GM18951 (cell line): ENCODE measurements around the gene TMEM119.
A peak's percentile ranks its signal among the peaks of the same experiment; 100 is the strongest.
"Not testable (repeated sequence)": the region's sequence is repeated elsewhere in the genome, so short reads cannot be mapped to it uniquely, and the experiment has no call there.

Experiments used
- POLR2A ChIP-seq: IDR thresholded peaks from 4 replicates; pipeline ENCODE4 v1.6.1; 2011; ENCODE audit warnings: mild to moderate bottlenecking; ENCODE audit not compliant: insufficient read length, insufficient read depth; ENCODE audit errors: extremely low read depth
- in situ Hi-C: fragments of 300-500 bp; cut with MboI; formaldehyde crosslinking; loops from one replicate; pipeline ENCODE4 v1.12.0; 2022; ENCODE audit warnings: low sequenced_read_pairs, mixed read lengths, inconsistent platforms; ENCODE audit not compliant: unreplicated experiment

The TMEM119 gene

DNA sequence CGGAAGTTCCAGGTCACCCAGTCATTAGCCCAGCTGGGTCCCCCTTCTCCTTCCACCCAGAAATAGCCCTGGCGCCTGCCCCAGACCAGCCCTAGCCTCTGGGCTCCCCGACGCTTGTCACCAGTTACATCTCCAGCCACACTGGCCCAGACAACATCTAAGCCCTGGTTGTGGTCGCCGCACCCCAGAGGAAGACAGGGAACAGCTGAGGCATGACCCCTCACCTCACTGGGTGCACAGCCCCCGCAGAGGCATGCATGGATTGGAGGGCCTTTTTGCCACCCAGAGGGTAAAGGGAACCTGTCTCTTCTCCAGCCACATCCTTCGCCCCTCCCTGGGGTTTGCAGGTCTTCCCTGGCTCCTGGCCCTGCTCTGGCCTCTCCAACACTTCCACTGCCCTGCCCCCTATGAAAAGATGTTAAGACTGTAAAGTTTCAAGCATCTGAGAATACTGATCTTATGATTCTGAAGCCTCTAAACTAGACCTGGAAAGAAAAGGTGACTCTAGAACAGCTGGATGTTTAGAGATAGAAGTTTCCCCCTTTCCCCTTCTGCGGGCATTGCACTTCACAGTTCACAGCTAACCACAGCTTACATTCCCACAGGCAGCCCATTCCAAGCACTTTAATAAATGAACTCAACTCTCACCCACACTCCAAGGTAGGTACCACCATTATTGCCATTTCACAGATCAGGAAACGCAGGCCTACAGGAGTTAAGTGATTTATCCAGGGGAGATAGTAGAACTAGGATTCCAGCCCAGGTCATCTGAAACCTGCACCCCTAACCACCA lies 14.7 kb downstream of the TMEM119 start:
- TF ChIP-seq POLR2A = no peak

DNA sequence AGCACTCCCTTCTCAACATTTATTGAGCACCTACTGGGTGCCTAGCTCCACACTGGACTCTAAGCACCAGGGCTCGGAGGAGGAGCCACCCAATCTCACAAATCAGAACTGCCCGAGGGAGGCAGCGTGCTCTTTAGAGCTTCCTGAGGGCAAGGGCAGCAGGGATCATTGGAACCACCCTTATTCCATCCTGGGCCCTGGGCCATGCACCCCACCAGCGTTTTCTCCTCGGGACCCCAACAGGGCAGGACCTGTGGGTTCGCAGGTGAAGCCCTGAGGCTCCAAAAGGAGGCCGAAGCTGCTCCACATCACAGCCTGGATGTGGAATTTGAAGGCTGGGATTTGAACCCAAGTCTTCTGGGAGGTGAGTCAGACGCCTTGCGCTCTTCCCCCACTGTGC lies 15.4 kb downstream of the TMEM119 start:
- no peak for TF ChIP-seq POLR2A

More for the DNA sequence above, 14.7 kb downstream of the TMEM119 start:
- in situ Hi-C loops = no loop called here

DNA sequence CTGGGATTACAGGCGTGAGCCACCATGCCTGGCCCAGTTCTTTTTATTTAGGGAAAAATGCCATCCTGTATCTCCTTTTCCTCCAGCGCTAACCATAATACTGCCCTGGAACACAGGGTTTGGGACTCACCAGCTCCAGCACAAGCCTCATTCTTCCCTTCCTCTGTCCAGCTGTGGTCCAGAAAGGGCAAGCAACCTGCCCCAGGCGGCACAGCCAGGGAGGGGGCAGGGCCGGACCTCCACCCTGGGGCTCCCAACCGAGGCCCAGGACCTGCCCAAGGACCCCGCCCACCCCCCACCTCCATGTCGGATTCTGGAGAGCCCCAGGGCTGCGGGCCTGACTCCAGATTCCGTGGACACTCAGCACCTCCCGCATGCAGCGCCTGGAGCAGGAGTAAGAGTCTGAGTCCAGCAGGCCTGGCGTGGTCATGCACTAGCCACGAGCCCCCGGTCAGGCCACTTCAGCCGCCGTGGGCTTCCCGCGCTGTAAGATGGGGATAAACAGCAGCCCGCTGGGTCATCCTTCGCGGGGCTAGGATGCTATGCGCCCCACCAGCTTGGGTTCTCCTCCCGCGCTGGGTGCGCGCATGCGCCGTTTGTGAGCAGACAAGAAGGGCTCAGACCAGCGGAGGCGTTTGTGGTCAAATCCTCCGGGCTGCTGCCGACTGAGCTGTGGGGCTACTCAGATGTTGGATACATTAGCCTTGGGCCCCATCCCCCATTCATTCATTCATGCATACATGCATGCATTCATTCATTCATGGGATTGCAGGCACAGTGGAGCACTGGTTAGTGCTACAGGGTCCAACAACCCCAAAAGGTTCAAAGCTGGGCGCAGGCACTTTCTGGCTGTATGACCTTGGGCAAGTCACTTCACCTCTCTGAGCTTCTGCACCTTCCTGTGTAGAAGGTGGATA lies 16.3 kb downstream of the TMEM119 start:
- in situ Hi-C loops = no loop called here
- TF ChIP-seq POLR2A = no peak

More for the DNA sequence above, 15.4 kb downstream of the TMEM119 start:
- in situ Hi-C loops = no loop called here

DNA sequence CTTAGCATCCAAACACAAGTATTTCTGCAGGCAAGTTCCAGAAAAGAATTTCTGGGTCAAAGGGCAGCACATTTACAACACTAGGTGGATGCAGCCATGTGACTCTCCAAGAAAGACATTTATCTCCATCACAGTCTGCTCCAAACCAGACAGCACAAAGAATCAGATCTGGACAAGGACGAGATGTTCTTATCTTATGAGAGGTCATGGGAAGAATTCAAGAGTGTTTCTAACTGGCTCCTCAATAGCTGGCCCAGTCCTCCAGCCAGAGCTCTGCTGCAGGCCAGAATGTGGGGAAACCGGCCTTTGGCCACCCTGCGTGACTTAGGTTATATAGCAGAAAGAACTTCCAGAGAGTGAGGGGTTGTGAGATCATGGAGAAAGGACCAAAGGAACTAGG lies 17.4 kb downstream of the TMEM119 start:
- in situ Hi-C loops = no loop called here

DNA sequence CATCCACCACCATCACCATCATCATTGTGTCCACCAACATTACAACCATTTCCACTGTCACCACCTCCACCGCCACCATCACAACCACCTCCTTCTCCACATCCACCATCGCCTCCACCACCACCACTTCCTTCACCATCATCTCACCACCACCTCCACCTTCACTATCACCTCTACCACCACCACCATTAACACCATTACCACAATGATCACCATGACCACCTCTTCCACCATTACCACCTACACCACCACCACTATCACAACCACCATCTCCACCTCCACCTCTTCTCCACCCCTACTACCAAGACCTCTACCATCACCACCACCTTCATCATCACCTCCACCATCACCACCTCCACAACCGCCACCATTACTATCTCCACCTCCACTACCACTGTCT lies 19.1 kb downstream of the TMEM119 start:
- no peak for TF ChIP-seq POLR2A
- in situ Hi-C loops = no loop called here

More for the DNA sequence above, 17.4 kb downstream of the TMEM119 start:
- TF ChIP-seq POLR2A = no peak

DNA sequence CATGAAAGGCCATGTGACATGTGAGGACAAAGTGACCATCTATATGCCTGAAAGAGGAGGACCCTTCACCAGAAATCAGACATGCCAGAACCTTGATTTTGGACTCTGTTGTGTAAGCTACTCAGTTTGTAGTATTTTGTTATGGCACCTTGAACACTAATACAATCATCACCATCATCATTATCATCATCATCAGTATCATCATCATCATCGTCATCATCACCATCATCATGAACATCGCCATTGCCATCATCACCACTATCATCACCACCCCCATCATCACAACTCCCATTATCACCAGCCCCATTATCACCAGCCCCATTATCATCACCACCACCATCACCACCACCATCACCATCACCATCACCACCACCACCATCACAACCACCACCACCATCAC lies 19.6 kb downstream of the TMEM119 start:
- no peak for TF ChIP-seq POLR2A
- in situ Hi-C loops = no loop called here

DNA sequence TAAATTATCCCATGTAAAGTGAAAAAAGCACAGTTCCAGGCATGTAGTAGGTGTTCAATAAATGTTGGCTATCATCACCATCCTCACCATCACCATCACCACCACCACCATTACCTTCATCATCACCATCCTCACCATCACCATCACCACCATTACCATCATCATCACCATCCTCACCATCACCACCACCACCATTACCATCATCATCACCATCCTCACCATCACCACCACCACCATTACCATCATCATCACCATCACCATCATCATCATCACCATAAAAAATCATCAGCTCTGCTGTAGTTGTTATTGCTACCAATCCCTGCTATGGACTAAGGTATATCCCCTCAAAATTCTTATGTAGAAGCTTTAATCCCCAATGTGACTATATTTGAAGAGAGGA lies 20.4 kb downstream of the TMEM119 start:
- in situ Hi-C loops = no loop called here
- TF ChIP-seq POLR2A = no peak

DNA sequence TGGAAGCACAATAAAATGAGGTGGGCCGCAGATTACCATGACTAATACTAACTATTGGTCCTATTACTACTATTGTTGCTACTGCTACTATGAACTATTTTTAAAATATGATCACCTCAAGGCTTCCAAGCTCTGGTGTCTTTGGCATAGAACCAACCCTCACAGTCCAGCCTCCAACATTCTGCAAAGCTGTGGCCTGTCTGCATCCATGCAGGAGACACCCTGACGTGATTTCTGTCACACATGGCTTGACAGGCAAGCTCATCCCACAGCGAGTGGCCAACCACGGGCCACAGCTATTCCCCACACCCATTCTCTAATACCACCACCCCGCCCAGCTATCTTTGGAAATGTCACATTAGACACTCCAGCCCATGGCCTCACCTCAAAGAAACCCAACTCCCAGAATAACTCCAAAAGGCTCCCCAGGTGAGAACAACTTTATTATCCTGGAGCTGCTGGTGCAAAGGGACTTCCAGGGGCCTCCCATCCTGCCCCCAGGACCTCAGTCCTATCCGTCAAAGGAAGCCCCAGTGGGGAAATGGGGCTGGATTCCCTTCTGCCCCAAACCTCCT lies 21.1 kb downstream of the TMEM119 start:
- in situ Hi-C loops = no loop called here
- TF ChIP-seq POLR2A = no peak

DNA sequence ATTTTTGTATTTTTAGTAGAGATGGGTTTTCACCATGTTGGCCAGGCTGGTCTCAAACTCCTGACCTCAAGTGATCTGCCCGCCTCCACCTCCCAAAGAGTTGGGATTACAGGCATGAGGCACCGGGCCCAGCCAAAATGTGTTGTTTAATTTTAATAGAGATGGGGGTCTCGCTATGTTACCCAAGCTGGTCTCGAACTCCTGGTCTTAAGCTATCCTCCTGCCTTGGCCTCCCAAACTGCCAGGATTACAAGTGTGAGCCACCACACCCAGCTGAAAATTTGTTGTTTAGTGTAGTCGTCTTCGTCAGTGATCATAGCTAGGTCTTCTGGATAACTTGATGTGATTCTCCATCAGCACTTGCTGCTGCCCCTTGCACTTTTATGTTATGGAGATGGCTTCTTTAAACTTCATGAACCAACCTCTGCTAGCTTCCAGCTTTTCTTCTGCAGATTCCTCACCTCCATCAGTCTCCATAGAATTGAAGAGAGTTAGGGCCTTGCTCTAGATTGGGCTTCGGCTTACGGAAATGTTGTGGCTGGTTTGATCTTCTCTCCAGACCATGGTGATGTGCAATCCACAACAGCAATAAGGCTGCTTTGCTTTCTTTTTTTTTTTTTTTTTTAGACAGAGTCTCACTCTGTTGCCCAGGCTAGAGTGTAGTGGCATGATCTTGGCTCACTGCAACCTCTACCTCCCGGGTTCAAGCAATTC lies 22.5 kb downstream of the TMEM119 start:
- no peak for TF ChIP-seq POLR2A
- in situ Hi-C loops = no loop called here

DNA sequence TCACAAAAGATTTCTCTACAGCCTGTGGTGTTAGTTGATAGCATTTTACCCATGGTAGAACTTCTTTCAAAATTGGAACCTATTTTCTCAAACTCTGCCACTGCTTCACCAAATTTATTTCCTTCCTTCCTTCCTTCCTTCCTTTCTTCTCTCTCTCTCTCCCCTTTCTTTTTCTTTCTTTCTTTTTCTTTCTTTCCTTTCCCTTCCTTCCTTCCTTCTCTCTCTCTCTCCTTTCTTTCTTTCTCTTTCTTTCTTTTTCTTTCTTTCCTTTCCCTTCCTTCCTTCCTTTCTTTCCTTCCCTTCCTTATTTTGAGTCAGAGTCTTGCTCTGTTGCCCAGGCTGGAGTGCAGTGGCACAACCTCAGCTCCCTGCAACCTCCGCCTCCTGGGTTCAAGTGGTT lies 23.6 kb downstream of the TMEM119 start:
- in situ Hi-C loops = not testable (repeated sequence)

DNA sequence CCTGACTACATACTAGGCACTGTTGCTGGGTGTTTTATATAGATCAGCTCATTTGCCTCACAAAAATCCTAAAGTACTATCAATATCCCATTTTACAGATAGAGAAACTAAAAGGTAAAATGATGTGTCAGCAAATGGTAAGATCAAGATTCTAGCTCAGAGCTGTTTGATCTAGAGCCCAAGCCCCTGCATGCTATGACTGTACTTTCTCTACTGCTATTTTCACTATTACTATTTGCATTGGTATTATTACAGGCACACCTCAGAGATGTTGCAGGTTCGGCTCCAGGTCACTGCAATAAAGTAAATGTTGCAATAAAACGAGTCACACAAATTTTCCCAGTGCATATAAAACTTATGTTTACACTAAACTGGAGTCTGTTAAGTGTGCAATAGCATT lies 24.6 kb downstream of the TMEM119 start:
- TF ChIP-seq POLR2A = no peak

DNA sequence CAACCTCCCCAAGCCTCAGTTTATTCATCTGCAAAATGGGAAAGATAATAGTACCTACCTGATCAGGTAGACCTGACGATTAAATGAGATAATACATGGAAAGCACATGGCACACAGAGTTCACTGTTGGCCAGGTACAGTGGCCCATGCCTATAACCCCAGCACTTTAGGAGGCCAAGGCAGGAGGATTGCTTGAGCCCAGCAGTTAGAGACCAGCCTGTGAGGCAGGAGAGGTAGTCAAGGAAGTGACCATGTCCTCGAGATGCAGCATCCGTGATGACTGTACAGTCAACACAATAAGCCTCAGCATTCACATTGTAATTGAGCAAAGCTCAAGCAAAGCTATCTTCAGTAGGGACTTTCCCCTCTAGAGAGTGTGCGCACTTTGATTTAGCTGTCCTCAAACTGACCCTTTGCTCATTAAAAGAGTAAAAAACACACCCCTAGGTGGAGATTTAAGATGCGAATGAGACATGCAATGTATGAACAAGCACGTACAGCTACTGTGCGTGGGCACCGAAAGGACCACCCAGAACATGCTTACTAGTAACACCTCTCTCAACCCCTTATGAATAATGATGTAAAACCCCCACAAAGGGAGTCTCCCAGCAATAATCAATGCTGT lies 25.6 kb downstream of the TMEM119 start:
- in situ Hi-C loops = no loop called here
- TF ChIP-seq POLR2A = no peak

More for the DNA sequence above, 24.6 kb downstream of the TMEM119 start:
- in situ Hi-C loops = no loop called here

DNA sequence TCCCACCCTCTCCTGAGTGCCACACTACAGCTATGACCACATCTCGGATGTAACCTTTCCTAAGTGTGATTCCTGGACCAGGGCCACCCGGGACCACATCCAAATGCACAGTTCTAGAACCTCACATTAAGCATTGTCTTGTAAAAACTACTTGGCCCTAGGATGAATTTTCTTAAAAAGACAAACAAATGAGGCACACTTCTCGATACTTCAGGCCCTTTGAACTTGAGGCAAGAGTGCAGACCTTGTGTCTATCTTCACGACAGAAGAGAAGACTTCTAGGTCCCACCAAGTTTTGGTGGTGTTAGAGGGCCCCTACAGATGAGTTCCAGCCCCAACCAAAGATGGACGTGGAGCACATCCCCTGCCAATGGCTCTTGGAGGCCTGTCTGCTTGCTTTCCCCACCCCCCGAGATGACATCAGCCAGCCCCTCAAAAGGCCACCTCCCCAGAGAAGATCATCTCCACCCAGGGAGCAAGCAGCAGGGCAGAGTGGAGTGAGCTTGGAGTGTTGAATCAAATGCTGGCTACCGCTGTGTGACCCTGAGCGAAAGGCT lies 26.2 kb downstream of the TMEM119 start:
- peak; percentile 21 for TF ChIP-seq POLR2A
- in situ Hi-C loops = no loop called here
